Measurements from ENCODE around the gene WDR41.
"Not testable (repeated sequence)": the region's sequence is repeated elsewhere in the genome, so short reads cannot be mapped to it uniquely, and the experiment has no call there.

The WDR41 gene

GRCh38 chr5:77491783-77492652 lies at the start of gene WDR41:
WDR41 (minus strand) TSS chr5:77492316; CDS start chr5:77492220, 96 bp downstream.
- DNase-seq: peak; percentile 52 to 99 (median 89)

DNA sequence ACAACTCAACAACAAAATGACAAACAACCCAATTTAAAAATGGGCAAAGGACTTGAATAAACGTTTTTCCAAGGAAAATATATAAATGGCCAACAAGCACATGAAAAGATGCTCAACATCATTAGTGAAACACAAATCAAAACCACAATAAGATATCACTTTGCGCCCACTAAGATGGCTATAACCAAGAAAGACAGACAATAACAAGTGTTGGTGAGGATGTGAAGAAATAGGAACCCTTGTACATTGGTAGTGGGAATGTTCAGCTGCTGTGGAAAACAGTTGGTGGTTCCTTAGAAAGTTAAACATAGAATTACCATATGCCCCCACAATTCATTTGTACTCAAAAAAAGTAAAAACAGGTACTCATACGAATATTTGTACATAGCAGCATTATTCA lies 39.2 kb upstream of the WDR41 start:
- DNase-seq: no peak

DNA sequence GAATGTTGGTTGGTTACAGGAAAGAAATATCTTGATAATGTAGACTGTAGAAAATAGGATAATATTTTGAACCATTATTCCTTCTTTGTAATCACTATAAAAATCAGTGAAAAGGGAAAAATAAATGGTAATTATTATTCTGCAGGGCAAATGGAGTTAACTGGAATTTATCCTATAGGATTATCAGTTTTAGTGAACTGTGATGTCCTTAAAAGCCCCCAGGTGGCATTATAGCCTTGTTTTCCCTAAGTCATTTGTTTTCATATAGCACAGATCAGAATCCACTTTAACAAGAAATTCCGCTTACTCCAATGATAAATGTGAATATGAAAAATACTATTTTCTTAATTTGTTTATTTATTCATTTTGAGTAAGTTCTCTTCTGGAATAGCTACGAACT lies 26.2 kb upstream of the WDR41 start:
- no peak for DNase-seq

GRCh38 chr5:77514457-77514856 lies 22.3 kb upstream of the WDR41 start:
- no peak for DNase-seq

GRCh38 chr5:77513321-77513720 lies 21.2 kb upstream of the WDR41 start:
- no peak for DNase-seq

- not testable (repeated sequence) for DNase-seq
Measured at GRCh38 chr5:77501132-77501531, 9.0 kb upstream of the WDR41 start.

DNA sequence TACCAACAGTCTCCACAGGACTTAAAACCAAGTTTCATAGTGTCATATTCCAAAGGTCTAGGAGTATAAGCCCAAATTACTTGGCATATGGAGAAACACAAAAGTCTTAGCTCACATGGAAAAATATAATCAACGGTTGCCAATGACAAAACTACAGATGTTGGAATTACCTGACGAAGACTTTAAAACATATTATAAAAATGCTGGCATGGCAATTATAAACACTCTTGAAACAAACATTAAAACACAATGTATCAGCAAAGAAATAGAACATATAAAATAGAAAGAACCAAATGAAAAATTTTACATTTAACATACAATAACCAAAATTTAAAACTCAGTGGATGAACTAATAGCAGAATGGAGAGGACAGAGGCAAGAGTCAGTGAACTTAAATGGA lies 7.9 kb upstream of the WDR41 start:
- no peak for DNase-seq

- DNase-seq: no peak
Measured at GRCh38 chr5:77499441-77499840, 7.3 kb upstream of the WDR41 start.

DNA sequence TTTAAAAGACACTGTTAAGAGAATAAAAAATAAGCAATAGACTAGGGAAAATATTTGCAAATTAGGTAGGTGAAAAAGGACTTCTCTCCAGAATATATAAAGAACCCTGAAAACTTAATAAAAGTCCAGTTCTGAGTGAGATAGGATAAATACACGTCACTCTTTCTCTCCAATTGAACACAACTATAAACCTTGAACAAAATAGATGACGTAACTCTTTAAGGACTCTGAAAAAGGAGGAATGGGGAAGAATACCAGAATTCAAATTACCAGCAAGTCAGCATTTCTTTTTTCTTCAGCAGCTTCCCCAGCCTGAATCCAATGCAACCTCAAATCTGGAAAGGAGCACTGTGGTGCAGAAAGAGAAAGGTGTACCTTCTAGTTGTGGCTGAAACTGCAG lies 6.8 kb upstream of the WDR41 start:
- DNase-seq: no peak

DNA sequence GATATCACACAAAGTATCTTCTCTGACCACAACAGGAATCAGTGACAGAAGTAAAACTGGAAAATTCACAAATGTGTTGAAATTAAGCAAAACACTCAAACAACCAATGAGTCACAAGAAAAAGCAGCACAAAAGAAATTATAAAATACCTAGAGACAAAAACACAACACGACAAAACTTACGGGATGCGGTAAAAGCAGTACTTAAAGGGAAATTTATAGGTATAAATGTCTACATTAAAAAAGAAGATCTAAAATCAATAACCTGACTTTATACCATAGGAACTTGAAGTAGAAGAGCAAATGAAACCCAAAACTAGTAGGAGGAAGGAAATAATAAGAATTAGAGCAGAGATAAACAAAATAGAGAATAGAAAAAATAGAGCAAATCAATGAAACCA lies 2.8 kb upstream of the WDR41 start:
- no peak for DNase-seq

- no peak for DNase-seq
Measured at GRCh38 chr5:77492653-77493000, 511 bp upstream of the WDR41 start.

DNA sequence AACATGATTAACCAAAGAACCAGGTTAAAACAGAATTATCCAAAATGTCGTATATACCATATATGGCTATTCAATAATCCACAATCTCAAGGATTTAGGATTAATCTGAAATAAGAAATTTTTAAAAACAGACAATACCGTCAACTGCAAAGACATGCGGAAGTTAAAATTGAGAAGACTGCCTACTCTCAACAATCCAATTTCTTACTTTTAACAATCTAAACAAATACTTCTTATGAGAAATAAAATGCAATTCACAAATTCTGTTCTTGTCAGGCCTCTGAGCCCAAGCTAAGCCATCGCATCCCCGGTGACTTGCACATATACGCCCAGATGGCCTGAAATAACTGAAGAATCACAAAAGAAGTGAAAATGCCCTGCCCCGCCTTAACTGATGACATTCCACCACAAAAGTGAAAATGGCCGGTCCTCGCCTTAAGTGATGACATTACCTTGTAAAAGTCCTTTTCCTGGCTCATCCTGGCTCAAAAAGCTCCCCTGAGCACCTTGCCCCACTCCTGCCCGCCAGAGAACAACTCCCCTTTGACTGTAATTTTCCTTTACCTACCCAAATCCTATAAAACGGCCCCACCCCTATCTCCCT lies 1.3 kb downstream of the WDR41 start:
- DNase-seq: not testable (repeated sequence)

GRCh38 chr5:77486344-77486962 lies 5.7 kb downstream of the WDR41 start:
- no peak for DNase-seq

GRCh38 chr5:77483682-77484081 lies 8.4 kb downstream of the WDR41 start:
- DNase-seq: no peak

DNA sequence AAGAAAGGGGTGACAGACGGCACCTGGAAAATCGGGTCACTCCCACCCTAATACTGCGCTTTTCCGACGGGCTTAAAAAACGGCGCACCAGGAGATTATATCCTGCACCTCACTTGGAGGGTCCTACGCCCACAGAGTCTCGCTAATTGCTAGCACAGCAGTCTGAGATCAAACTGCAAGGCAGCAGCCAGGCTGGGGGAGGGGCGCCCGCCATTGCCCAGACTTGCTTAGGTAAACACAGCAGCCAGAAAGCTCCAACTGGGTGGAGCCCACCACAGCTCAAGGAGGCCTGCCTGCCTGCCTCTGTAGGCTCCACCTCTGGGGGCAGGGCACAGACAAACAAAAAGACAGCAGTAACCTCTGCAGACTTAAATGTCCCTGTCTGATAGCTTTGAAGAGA lies 17.1 kb downstream of the WDR41 start:
- not testable (repeated sequence) for DNase-seq

- DNase-seq: not testable (repeated sequence)
Measured at GRCh38 chr5:77468875-77469274, 23.2 kb downstream of the WDR41 start.

- no peak for DNase-seq
Measured at GRCh38 chr5:77463905-77464304, 28.2 kb downstream of the WDR41 start.

- DNase-seq: no peak
Measured at GRCh38 chr5:77461287-77461686, 30.8 kb downstream of the WDR41 start.

- DNase-seq: no peak
Measured at GRCh38 chr5:77454123-77454522, 38.0 kb downstream of the WDR41 start.

GRCh38 chr5:77452351-77452750 lies 39.8 kb downstream of the WDR41 start:
- no peak for DNase-seq

DNA sequence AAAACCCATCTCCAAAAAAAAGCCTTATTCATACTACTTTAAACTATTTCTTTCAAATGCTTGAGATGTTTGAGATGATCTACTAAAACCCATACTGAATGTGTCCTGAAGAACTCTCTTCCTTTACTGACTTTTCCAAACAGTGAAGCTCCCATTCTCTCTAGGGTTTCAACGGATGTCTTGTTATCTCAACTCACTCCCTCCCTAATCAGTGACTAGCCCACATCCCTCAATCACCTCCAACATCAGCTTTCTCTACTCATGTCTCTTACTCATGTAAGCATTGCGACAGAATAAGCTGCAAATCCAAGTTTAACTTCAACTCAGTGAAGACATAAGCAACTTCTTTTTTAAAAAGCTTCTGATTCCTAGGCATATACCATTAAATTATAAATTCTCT lies 42.1 kb downstream of the WDR41 start:
- DNase-seq: no peak

DNA sequence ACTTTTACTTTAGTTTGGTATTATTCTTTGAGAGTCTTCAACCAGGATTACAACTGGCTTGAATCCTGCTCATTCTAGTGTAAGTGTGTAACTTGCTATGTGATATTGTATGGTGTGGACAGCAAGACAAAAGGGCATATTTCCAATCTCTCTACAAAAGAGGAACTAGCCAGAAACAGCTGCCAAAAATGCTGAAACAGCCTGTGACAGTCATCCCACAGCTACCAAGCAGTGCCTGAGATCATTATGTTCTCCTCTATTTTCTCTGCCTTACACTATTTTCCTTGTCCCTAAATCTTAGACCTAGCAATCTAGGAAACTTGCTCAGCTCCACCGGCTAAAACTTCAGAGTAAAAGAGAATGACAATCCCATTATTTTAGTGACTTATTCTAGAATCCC lies 42.8 kb downstream of the WDR41 start:
- peak in 3 of 56 donors; percentile 10 to 33 (median 13) for DNase-seq

- no peak for DNase-seq
Measured at GRCh38 chr5:77448831-77449230, 43.3 kb downstream of the WDR41 start.
